ENCODE measurements around the gene DMD.
A peak's percentile ranks its signal among the peaks of the same experiment; 100 is the strongest.
"Not testable (repeated sequence)": the region's sequence is repeated elsewhere in the genome, so short reads cannot be mapped to it uniquely, and the experiment has no call there.

Gene DMD

DNA sequence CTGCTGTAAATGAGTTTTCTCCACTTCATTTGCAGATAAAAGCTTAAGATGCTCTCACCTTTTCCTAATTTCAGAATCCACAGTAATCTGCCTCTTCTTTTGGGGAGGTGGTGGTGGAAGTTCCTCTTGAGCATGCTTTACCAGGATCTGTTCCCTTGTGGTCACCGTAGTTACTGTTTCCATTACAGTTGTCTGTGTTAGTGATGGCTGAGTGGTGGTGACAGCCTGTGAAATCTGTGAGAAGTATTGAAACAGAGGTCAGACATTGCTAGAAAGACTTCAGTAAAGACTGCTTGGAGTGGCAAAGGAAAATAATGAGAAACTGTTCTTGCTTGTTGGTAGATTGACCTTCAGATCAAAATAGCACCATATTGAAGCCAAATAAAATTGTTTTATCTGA lies 666.2 kb downstream of the DMD start:
- H3K4me3 ChIP-seq (ENCODE audit: low read depth, low read length) = no peak overlapping the region
- no peak for DNase-seq (ENCODE audit: low read depth)
- TF ChIP-seq, protein P1, sequence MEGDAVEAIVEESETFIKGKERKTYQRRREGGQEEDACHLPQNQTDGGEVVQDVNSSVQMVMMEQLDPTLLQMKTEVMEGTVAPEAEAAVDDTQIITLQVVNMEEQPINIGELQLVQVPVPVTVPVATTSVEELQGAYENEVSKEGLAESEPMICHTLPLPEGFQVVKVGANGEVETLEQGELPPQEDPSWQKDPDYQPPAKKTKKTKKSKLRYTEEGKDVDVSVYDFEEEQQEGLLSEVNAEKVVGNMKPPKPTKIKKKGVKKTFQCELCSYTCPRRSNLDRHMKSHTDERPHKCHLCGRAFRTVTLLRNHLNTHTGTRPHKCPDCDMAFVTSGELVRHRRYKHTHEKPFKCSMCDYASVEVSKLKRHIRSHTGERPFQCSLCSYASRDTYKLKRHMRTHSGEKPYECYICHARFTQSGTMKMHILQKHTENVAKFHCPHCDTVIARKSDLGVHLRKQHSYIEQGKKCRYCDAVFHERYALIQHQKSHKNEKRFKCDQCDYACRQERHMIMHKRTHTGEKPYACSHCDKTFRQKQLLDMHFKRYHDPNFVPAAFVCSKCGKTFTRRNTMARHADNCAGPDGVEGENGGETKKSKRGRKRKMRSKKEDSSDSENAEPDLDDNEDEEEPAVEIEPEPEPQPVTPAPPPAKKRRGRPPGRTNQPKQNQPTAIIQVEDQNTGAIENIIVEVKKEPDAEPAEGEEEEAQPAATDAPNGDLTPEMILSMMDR (conservative IDR thresholded peaks at IDR 0.05; ENCODE audit: low read depth, low read length) = no peak

DNA sequence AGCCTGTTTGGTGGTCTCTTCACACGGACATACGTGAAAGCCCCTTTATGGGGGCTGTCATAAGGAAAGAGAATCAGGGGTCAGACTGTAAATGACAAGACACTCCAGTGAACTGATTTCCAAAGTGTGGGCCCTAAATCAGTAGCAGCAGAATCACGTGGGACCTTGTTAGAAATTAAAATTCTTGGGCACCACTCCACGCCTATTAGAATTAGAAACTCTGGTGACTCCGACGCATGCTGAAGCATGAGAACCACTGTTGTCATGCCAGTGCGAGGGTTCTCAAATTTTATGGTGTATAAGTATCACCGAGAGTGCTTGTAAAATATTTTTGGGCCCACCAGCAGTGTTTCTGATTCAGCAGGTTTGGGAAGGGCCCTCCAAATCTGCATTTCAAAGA lies 672.8 kb downstream of the DMD start:
- H3K4me3 ChIP-seq (ENCODE audit: low read depth, low read length) = no peak overlapping the region
- DNase-seq (ENCODE audit: low read depth) = no peak
- TF ChIP-seq, protein P1 (conservative IDR thresholded peaks at IDR 0.05; ENCODE audit: low read depth, low read length) = no peak

DNA sequence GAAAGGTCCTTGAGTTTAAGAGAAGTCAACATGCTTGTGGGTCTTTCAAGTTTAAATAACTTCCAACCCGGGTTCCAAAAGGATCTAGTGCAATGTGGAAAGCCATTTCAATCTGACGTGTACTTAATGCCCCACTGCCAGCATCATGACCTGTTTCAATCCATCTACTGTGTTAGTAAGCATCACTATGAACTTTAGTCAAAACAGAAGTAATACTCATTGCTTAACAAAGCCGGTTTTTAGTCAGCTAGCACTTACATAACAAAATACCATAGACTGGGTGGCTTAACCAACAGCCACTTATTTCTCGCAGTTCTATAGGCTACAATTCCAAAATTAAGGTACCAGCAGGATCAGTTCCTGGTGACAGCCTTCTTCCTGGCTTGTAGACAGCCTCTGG lies 677.5 kb downstream of the DMD start:
- DNase-seq (ENCODE audit: low read depth) = no peak
- TF ChIP-seq, protein P1 (conservative IDR thresholded peaks at IDR 0.05; ENCODE audit: low read depth, low read length) = no peak
- H3K4me3 ChIP-seq (ENCODE audit: low read depth, low read length) = no peak overlapping the region

DNA sequence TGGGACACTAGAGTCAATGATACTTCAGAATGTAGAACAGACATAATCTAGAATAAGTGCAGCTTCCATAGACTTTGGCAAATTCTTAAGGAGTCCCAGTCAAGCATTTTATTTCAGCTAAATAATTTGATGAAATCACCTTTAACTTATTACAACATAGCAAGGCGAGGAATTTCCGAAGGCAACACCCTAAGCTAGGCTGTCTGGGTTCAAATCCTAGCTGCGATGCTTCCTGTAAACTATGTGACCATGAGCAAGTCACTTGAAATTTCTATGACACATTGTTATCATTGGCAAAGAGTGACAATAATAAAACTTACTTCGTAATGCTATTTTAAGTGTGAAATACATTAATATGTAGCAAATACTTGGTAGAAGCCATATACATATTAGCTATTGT lies 679.1 kb downstream of the DMD start:
- H3K4me3 ChIP-seq (ENCODE audit: low read depth, low read length) = no peak overlapping the region
- TF ChIP-seq, protein P1 (conservative IDR thresholded peaks at IDR 0.05; ENCODE audit: low read depth, low read length) = no peak
- peak; percentile 12 for DNase-seq (ENCODE audit: low read depth)

DNA sequence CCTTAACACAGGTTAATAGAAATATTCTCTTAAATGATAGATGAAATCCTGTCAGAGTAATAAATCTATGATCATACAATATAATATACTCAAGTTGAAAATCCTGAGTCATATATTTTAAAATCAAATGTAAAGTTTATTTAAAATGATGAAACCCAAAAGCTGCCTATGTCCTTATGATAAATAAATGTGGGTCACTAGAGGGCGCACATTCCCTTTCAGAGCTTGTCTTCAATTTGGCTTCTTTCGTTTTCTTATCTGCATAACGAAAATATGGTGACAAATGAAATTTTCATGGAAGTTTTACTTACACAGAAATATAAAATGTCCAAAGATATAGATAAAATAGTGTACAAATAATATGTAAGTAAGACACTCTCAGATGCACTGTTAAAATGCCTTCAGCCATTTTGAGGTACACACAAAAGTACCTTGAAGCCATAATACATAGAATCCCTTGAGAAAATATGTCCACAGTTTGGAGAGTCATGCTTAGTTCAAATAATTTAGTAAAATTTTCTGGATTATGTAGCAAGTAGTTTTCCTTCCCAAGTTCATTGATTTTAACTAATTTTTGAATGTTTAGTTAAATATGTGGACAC lies 680.4 kb downstream of the DMD start:
- H3K4me3 ChIP-seq (ENCODE audit: low read depth, low read length) = peak overlapping the region; percentile 11
- peak; percentile 66 for DNase-seq (ENCODE audit: low read depth)
- TF ChIP-seq, protein P1 (conservative IDR thresholded peaks at IDR 0.05; ENCODE audit: low read depth, low read length) = peak; percentile 54

DNA sequence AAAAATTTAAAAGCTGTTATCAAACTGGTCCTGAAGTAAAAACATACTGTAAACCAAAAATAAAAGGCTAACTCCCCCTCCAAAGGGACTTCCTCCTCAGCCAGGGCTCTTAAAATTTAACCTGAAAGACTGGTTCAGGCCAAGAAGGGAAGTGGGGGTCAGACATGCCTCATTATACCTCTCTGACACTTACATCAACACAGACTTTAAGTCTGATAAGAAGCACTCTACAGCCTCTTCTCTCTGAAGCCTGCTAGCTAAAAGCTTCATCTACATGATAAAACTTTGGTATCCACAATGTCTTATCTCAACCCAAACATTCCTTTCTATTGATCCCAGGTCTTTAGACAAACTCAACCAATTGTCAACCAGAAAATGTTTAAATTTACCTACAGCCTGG lies 682.9 kb downstream of the DMD start:
- DNase-seq (ENCODE audit: low read depth); H3K4me3 ChIP-seq (ENCODE audit: low read depth, low read length): not testable (repeated sequence)

DNA sequence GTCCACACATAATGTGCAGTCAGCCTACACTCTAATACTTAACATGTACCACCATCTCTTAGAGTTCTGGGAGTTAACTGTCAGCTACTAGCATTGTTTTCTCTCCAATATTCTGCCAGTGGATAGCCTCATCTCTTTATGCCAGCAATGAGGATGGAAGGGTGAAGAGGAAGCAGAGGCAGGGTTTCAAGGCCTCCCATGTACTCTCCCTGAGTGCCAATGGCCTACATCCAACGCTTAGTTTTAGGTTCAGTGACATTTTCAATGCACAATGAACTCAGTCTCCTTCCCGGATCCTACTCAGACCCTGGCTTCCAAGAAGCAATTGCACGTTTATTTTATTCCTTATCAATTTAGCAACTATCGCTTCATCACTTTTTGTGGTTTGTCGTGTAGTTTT lies 686.1 kb downstream of the DMD start:
- no peak overlapping the region for H3K4me3 ChIP-seq (ENCODE audit: low read depth, low read length)
- no peak for DNase-seq (ENCODE audit: low read depth)
- TF ChIP-seq, protein P1 (conservative IDR thresholded peaks at IDR 0.05; ENCODE audit: low read depth, low read length) = no peak
